Measurements from ENCODE around the gene MMP8.
"Not testable (repeated sequence)": the region's sequence is repeated elsewhere in the genome, so short reads cannot be mapped to it uniquely, and the experiment has no call there.

The MMP8 gene, protein sequence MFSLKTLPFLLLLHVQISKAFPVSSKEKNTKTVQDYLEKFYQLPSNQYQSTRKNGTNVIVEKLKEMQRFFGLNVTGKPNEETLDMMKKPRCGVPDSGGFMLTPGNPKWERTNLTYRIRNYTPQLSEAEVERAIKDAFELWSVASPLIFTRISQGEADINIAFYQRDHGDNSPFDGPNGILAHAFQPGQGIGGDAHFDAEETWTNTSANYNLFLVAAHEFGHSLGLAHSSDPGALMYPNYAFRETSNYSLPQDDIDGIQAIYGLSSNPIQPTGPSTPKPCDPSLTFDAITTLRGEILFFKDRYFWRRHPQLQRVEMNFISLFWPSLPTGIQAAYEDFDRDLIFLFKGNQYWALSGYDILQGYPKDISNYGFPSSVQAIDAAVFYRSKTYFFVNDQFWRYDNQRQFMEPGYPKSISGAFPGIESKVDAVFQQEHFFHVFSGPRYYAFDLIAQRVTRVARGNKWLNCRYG

DNA sequence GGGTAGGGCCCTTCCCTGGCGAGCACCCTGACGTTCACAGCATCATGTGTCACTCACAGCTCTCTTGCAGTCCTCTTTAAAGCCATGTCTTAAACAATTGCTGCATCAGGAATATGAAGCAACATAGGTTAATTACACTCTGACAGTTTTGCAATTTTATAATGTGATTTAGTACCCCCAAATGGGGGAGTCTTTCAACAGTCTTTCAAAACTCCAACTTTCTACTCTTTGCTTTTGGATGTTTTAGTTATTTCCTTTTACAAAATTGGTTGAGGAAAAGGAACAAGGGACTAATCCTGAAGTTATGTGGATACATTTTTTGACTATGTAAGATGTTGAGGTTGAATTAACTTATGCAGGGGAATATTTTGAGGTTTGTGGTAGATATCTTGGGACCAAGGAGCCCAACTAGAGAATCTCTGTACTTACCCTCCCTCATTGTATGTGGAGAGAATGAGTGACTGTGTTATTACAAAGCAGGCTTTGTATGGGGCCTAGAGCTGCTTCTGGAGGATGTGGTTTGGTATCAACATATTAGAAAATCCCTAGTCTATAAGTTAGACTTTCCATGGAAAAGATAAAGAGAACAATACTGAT is at the start of gene MMP8:
TSS of gene MMP8 (minus strand) at position 51 of the 597 bp plus-strand sequence. CDS start 99 bp downstream, outside the sequence.
- DNase-seq, result no peak

DNA sequence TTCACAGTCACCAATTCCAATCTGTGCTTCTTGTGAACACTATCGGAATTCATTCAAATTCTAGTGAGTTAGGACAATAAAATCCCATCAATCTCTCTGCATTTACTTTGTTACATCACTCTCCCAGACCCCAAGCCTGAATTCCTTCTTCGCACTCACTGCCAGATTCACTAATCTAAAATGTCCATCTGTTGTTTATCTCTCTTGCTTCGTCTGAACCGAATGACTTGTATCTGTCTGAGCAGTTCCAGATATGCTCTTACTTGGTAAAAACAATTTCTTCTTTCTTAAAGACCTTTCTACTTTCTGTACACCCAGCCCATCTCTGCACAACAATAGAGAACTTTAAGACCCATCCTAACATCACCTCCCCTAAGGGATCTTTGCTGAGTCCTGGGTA is 48.6 kb upstream of the MMP8 start:
- DNase-seq, result no peak

- DNase-seq, result no peak
Observed at GRCh38 chr11:102771351-102771750, 46.6 kb upstream of the MMP8 start.

GRCh38 chr11:102770191-102770590 is 45.4 kb upstream of the MMP8 start:
- no peak for DNase-seq

- DNase-seq, result no peak
Observed at GRCh38 chr11:102767800-102768199, 43.0 kb upstream of the MMP8 start.

GRCh38 chr11:102763440-102763839 is 38.7 kb upstream of the MMP8 start:
- DNase-seq, result no peak

DNA sequence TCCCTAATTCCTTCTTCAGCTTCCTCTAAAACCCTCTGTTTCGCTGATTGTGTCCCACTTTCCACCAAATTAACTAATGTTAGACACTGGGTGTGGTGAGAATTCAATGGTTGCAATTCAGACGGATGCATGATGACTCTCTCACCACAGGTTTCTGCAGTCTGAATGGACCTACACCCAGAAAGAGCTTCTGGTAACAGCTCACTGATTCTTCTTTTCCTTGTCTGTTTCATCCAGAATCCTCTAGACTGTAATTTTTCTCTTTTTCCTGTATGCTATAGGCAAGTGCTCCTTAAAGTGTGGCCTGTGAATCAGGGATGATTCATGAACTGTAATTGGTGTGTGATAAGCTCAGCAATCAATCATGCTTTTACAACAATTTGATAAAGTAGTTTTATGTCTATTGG is 37.6 kb upstream of the MMP8 start:
- DNase-seq, result no peak

DNA sequence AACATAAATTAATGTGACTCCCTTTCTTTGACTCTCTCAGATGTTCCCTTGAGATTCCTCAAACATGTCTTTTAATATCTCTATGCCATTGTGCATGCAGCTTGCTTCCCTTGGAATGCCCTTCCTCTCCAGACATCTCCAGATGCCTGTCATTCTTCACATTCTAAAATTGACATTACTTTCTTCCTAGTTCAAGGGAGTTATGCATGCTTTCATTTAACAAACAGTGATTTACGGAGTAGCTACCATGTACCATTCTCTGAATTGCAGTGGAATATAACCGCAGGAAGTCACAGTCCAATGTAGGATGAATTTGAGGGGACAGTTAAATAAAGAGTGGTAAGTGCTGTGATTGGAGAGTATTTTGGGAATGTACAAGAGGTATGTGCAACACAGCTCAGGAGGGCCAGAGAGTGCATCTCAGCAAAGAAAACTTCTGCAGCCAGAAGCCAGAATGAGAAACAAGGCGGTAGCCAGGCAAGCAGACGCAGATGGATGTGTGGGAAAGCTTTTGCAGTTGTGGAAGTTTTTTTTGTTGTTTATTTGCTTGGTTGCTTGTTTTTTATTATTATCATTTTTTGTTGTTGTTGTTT is 37.0 kb upstream of the MMP8 start:
- no peak for DNase-seq

GRCh38 chr11:102760344-102761035 is 35.7 kb upstream of the MMP8 start:
- no peak for DNase-seq

GRCh38 chr11:102757823-102758549 is 33.2 kb upstream of the MMP8 start:
- DNase-seq, result no peak

DNA sequence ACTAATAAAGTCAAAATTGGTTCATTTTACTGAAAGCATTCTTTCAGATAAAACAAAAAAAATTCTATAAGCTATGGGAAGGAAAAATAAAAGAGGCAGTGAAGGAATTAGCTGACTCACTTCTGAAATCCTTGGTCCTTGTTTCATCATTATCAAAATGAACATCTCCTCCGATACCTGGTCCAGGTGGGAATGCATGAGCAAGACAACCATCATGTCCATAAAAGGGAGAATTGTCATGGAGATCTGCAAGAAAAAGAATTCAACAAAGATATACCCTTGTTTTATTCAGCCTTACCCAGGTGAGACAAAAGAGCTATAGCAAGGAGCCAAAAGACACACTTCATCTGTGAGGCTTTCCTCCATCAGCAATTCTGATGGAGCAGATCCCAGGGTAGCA is 28.5 kb upstream of the MMP8 start:
- DNase-seq, result no peak

DNA sequence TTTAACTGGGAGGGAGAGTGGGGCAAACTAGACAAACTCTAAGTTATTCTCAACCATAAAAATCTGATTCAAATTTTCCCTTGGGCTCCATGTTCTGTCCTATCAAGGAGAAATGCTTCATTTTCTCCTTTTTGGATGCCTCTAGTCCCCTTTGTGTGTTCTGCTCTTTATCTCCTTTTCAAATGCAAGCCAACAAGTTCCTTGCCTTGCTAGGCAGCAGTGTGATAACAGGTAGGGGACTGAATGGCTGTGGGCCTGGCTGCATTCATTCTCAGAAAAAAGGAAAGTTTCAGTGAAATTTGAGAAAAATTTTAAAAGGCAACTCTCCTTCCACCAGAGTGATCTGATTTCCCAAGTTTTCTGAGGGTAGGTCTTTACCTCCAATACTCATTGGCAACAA is 26.9 kb upstream of the MMP8 start:
- DNase-seq, result no peak

- DNase-seq, result no peak
Observed at GRCh38 chr11:102749101-102749722, 24.5 kb upstream of the MMP8 start.

DNA sequence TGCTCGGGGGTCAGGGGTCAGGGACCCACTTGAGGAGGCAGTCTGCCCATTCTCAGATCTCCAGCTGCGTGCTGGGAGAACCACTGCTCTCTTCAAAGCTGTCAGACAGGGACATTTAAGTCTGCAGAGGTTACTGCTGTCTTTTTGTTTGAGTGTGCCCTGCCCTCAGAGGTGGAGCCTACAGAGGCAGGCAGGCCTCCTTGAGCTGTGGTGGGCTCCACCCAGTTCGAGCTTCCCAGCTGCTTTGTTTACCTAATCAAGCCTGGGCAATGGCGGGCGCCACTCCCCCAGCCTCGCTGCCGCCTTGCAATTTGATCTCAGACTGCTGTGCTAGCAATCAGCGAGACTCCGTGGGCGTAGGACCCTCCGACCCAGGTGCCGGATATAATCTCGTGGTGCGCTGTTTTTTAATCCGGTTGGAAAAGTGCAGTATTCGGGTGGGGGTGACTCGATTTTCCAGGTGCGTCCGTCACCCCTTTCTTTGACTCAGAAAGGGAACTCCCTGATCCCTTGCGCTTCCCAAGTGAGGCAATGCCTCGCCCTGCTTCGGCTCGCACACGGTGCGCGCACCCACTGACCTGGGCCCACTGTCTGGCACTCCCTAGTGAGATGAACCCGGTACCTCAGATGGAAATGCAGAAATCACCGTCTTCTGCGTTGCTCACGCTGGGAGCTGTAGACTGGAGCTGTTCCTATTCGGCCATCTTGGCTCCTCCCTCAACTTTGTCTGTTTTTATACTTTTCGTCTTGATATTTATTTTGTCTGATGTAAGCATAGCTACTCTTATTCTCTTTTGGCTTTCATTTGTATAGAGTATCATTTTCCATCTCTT is 22.2 kb upstream of the MMP8 start:
- not testable (repeated sequence) for DNase-seq

DNA sequence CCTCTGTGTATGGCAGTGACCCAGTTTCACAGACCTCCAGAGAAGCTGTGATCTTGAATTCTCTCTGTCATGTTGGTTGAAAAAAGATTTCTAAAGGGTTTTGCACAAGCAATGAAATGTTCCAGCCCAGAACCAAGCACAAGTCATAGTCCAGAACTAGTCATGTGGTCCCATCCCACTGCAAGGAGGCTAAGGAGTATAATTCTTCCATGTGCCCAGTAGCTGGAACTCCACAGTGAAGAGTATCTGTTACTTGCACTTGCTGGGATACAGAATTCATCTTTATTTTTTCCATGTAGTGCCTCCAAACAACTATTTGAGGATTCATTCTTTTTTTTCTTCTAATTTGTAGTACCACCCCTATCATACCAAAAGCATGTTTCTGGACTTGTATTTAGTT is 9.9 kb upstream of the MMP8 start:
- no peak for DNase-seq

GRCh38 chr11:102733232-102733875 is 8.6 kb upstream of the MMP8 start:
- no peak for DNase-seq

DNA sequence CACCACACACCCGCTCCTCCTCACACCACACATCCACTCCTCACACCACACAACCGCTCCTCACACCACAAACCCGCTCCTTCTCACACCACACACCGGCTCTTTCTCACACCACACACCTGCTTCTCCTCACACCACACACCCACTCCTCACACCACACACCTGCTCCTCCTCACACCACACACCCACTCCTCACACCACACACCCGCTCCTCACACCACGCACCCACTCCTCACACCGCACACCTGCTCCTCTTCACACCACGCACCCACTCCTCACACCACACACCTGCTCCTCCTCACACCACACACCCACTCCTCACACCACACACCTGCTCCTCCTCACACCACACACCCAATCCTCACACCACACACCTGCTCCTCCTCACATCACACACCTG is 6.2 kb upstream of the MMP8 start:
- not testable (repeated sequence) for DNase-seq

GRCh38 chr11:102729849-102730815 is 5.4 kb upstream of the MMP8 start:
- DNase-seq, result no peak

- DNase-seq, result no peak
Observed at GRCh38 chr11:102727890-102728289, 3.1 kb upstream of the MMP8 start.

GRCh38 chr11:102722821-102723220 is 1.9 kb downstream of the MMP8 start:
- DNase-seq, result no peak
